CD4-positive, alpha-beta T cell (primary cell): ENCODE results near the gene FAM149A. TPM values are rescaled to one million over a fixed set of nuclear protein-coding genes. Genes with fewer than 3 reads are reported as not detected.
A peak's percentile ranks its signal among the peaks of the same experiment; 100 is the strongest.

ENCODE experiments used
- ATAC-seq: fragments of 200-7000 bp; cut with Tn5 transposase; one replicate; pipeline ENCODE4 v1.10.0; 2022; ENCODE audit warnings: mild to moderate bottlenecking; ENCODE audit not compliant: poor library complexity
- CTCF ChIA-PET: fragments of 350-600 bp; sonication (Branson Sonifier 250); formaldehyde crosslinking; loops from one replicate; lab custom pipeline; 2021; ENCODE audit warnings: antibody characterized with exemption, inconsistent platforms; lab: Charles Lee
- POLR2A ChIA-PET: fragments of 350-600 bp; sonication (Branson Sonifier 250); formaldehyde crosslinking; loops from one replicate; lab custom pipeline; 2021; ENCODE audit warnings: antibody characterized with exemption, inconsistent platforms; lab: Charles Lee
- DNase-seq, 14 experiments: peaks; one replicate each; pipeline ENCODE4 v3.0.0-alpha.2; 2013 to 2020; ENCODE audit warnings: mixed read lengths in 2 of 14
- H3K27ac ChIP-seq, 2 donors: one replicate each; pipeline versions ENCODE4 v1.5.1 to v1.7.0; 2013; ENCODE audit warnings: low read length in 2 of 2, low read depth in 1 of 2, mild to moderate bottlenecking in 1 of 2
- H3K27me3 ChIP-seq, 2 experiments: 1 replicate in 1 of 2; 2 replicates in 1 of 2; pipeline versions ENCODE4 v1.6.1 to v1.7.0; 2013; ENCODE audit warnings: low read length in 2 of 2, control low read depth in 1 of 2, mild to moderate bottlenecking in 1 of 2, moderate library complexity in 1 of 2; ENCODE audit not compliant: insufficient read depth in 2 of 2, control insufficient read depth in 1 of 2
- H3K36me3 ChIP-seq: one replicate; pipeline ENCODE4 v1.6.1; 2013; ENCODE audit warnings: low read length, control low read depth; ENCODE audit not compliant: insufficient read depth
- H3K4me1 ChIP-seq: one replicate; pipeline ENCODE4 v1.6.1; 2013; ENCODE audit warnings: low read length, control low read depth; ENCODE audit not compliant: insufficient read depth
- H3K4me3 ChIP-seq: one replicate; pipeline ENCODE4 v1.5.1; 2013; ENCODE audit warnings: mild to moderate bottlenecking, low read length, moderate library complexity
- H3K9me3 ChIP-seq, 2 experiments: 1 replicate in 1 of 2; 2 replicates in 1 of 2; pipeline versions ENCODE4 v1.6.1 to v1.7.0; 2013; ENCODE audit warnings: low read length in 2 of 2, mild to moderate bottlenecking in 2 of 2, control low read depth in 1 of 2, moderate library complexity in 1 of 2; ENCODE audit not compliant: control insufficient read depth in 1 of 2, insufficient read depth in 1 of 2
- H3K27ac Mint-ChIP-seq: one replicate; pipeline ENCODE4 v1.8.0; 2020; ENCODE audit warnings: mixed read lengths
- H3K27me3 Mint-ChIP-seq: one replicate; pipeline ENCODE4 v1.8.0; 2021; ENCODE audit warnings: mixed read lengths
- H3K36me3 Mint-ChIP-seq: one replicate; pipeline ENCODE4 v1.8.0; 2021; ENCODE audit warnings: low read depth, mixed read lengths
- H3K4me1 Mint-ChIP-seq: one replicate; pipeline ENCODE4 v1.8.0; 2021; ENCODE audit warnings: low read depth, mixed read lengths
- H3K4me3 Mint-ChIP-seq: one replicate; pipeline ENCODE4 v1.8.0; 2020; ENCODE audit warnings: mild to moderate bottlenecking, mixed read lengths
- H3K9me3 Mint-ChIP-seq: one replicate; pipeline ENCODE4 v1.8.0; 2020; ENCODE audit warnings: mixed read lengths
- intact Hi-C, 2 experiments: fragments of 100-400 bp; cut with DNase I in 1 of 2; cut with micrococcal nuclease in 1 of 2; formaldehyde crosslinking; loops; one replicate each; pipeline versions ENCODE4 v1.15.1 to v1.9.0; 2023 to 2025; cut with DNase I, micrococcal nuclease
- total RNA-seq, 174 experiments: library from RNA in 2 of 174; stranded (reverse) in 2 of 174; gene quantifications; one replicate each; pipeline ENCODE4 v1.2.3 and lab custom pipeline; 2021 to 2026
- TF ChIP-seq, protein P1 (sequence below): fragments of 200-600 bp; IDR thresholded peaks from one replicate; pipeline ENCODE4 v1.8.0; 2022; ENCODE audit warnings: antibody characterized with exemption, mild to moderate bottlenecking

FAM149A gene
- total RNA-seq, 2 experiments from 2014 or later, result 0.61 to 1.1 TPM

DNA sequence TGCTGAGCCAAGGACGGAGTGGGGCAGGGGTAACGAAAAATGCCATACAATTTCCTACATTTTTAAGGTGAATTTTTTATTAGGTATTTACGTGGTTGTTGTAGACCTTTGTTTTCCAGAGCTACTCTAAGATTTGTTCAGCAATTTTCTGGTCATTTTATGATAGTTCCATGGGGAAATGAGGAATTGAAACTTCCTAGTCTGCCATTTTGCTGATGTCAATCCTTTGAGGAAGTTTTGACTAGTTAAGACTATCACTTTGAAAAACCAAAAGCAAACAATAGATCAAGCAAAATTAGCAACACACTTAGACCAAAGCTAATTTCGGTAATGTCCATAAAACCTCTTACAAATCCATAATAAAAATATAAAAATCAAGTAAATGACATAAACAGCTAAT lies 42.6 kb upstream of the FAM149A start:
- TF ChIP-seq, protein P1, sequence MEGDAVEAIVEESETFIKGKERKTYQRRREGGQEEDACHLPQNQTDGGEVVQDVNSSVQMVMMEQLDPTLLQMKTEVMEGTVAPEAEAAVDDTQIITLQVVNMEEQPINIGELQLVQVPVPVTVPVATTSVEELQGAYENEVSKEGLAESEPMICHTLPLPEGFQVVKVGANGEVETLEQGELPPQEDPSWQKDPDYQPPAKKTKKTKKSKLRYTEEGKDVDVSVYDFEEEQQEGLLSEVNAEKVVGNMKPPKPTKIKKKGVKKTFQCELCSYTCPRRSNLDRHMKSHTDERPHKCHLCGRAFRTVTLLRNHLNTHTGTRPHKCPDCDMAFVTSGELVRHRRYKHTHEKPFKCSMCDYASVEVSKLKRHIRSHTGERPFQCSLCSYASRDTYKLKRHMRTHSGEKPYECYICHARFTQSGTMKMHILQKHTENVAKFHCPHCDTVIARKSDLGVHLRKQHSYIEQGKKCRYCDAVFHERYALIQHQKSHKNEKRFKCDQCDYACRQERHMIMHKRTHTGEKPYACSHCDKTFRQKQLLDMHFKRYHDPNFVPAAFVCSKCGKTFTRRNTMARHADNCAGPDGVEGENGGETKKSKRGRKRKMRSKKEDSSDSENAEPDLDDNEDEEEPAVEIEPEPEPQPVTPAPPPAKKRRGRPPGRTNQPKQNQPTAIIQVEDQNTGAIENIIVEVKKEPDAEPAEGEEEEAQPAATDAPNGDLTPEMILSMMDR, result no peak
- DNase-seq (no peak), ATAC-seq (no peak)
- H3K4me1 ChIP-seq, result peaks cover 5% of the 10 kb centered on the region
- Mint-ChIP-seq H3K27ac (no peak overlapping the region), H3K9me3 (peaks cover 2% of the 10 kb centered on the region), H3K4me3 (no peak overlapping the region), H3K4me1 (no peaks in the 10 kb centered on the region), H3K27me3 (peaks cover 27% of the 10 kb centered on the region), H3K36me3 (no peaks in the 10 kb centered on the region)
- peaks cover 0 to 9% of the 10 kb centered on the region in 2 experiments for H3K27me3 ChIP-seq
- ChIA-PET CTCF (no interaction called here), POLR2A (no interaction called here)
- no peaks in the 10 kb centered on the region for H3K9me3 ChIP-seq
- no peak overlapping the region for H3K4me3 ChIP-seq
- no peak overlapping the region for H3K27ac ChIP-seq
- intact Hi-C loops, result no loop called here
- H3K36me3 ChIP-seq, result no peaks in the 10 kb centered on the region

DNA sequence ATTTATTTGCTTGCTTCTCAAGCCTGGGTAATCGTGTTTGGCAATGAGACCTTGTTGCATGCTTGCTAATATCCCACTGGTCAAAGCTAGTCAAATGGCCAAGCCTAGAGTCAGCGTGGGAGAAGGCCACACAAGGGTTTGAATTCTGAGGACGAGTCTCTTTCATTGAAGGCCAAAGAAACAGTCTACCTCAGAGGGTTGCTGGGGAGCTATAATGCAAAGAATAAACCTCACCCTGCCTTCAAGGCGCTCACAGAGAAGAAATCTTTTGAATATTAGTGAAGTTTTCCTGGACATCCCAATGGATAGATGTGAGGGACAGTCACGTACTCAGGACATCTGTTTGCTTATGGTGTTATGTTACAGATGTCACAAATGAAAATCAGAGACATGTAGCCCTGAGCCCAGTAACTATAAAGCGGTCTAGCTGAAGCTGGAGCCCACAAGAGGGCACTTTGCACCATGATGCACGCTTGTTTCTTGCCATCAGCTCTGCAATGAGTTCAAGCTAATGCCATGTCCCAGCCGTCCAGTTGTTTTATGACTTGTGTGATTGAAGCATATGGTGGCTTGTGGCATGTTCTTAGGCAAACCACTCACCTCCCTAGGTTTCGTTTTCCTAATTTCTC lies 36.6 kb upstream of the FAM149A start:
- peak overlapping the region; percentile 55 for H3K4me3 Mint-ChIP-seq
- peaks cover 10% of the 10 kb centered on the region for H3K4me1 ChIP-seq
- DNase-seq, result peak in 12 of 14 experiments; percentile 5 to 67 (median 32)
- ChIA-PET CTCF (interaction anchor here (1.2 to 2.0 kb wide), 2 partner anchors 134 to 520 kb away, joined by 6 to 10 read pairs; no protein-coding TSS in a partner anchor), POLR2A (interaction anchor here (0.6 to 2.5 kb wide), 2 partner anchors 124 to 136 kb away, joined by 3 to 15 read pairs; partner anchors contain the start of gene CYP4V2)
- H3K4me3 ChIP-seq, result peak overlapping the region; percentile 62
- peaks cover 24% of the 10 kb centered on the region for H3K4me1 Mint-ChIP-seq
- no peaks in the 10 kb centered on the region for H3K36me3 ChIP-seq
- intact Hi-C loops, result loop anchor here (2.0 to 5.0 kb wide), 4 partner anchors 69 to 519 kb away; no protein-coding TSS in a partner anchor
- peak; percentile 58 for ATAC-seq
- TF ChIP-seq, protein P1, result peak; percentile 26
- H3K27ac ChIP-seq, result no peak overlapping the region
- H3K9me3 Mint-ChIP-seq, result no peaks in the 10 kb centered on the region
- H3K27me3 Mint-ChIP-seq, result peaks cover 16% of the 10 kb centered on the region
- H3K9me3 ChIP-seq, result no peaks in the 10 kb centered on the region
- no peaks in the 10 kb centered on the region for H3K36me3 Mint-ChIP-seq
- peaks cover 0 to 9% of the 10 kb centered on the region in 2 experiments for H3K27me3 ChIP-seq
- no peak overlapping the region for H3K27ac Mint-ChIP-seq

DNA sequence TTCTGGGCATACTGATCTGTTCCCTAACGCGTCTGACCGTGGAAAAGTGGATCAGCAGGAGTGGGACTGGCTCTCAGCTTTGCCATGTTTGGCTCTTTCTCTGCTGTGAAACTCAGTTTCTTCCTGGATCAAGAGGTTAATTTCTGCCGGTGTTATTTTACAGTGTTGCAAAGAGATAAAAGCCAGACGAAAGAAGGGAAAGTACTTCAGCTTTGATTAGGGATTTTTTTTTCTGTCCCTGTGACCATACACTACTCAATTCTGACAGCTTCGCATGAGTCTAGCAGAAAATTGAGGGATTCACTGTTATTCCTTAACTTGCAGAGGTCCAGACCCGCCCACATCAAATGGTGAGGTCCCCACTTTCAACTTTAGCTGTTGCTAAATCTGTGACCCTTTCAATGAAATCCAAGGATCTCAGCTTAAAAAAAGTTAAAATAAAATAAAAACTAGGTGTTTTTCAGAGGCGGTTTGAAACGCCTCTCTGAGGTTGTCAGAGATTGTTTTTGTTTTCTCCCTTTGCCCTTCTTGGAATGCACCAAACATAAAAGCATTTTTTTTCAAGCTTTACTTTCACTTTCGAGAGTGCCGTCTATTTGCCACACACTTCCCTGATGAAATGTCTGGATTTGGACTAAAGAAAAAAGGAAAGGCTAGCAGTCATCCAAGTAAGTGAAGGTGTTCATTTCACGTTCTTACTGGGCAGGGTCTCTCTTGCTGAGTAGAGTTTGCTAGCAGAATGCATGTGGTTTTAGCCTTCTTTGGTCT lies 35.7 kb upstream of the FAM149A start, which contains the start of gene TLR3:
Gene TLR3 (plus strand): TSS at position 576 of the 768 bp plus-strand sequence. CDS start 7,464 bp downstream, outside the sequence.
- DNase-seq (peak in 3 of 14 experiments; percentile 29 to 62 (median 33)), ATAC-seq (no peak)
- peaks cover 24% of the 10 kb centered on the region for H3K4me1 Mint-ChIP-seq
- TF ChIP-seq, protein P1, result no peak
- Histone ChIP-seq H3K36me3 (no peaks in the 10 kb centered on the region), H3K4me1 (peaks cover 10% of the 10 kb centered on the region), H3K27ac (no peak within 1 kb of the TSS), H3K4me3 (peak within 1 kb of the TSS; percentile 62), H3K9me3 (no peaks in the 10 kb centered on the region), H3K27me3 (peaks cover 0 to 2% of the 10 kb centered on the region in 2 experiments)
- ChIA-PET CTCF (interaction anchor here (0.7 to 2.0 kb wide), 2 partner anchors 69 to 519 kb away, joined by 3 to 10 read pairs; no protein-coding TSS in a partner anchor), POLR2A (interaction anchor here (0.6 to 2.5 kb wide), 2 partner anchors 123 to 125 kb away, joined by 3 to 15 read pairs; partner anchors contain the start of gene CYP4V2)
- H3K4me3 Mint-ChIP-seq, result peak within 1 kb of the TSS; percentile 55
- peaks cover 14% of the 10 kb centered on the region for H3K27me3 Mint-ChIP-seq
- no peak within 1 kb of the TSS for H3K27ac Mint-ChIP-seq
- intact Hi-C loops, result loop anchor here (2.0 to 5.0 kb wide), 4 partner anchors 69 to 519 kb away; no protein-coding TSS in a partner anchor
- no peaks in the 10 kb centered on the region for H3K9me3 Mint-ChIP-seq
- H3K36me3 Mint-ChIP-seq, result no peaks in the 10 kb centered on the region
